Natural killer cell (primary cell): Measurements from ENCODE around the gene RAD51B. TPM values are rescaled to one million over a fixed set of nuclear protein-coding genes. Genes with fewer than 3 reads are reported as not detected.

Experiments used
- ATAC-seq, 3 donors: fragments of 150-1000 bp in 2 of 3; fragments of 200-7000 bp in 1 of 3; cut with Tn5 transposase; 1 replicate in 1 of 3; 2 replicates in 2 of 3; pipeline ENCODE4 v1.10.0; 2021; ENCODE audit warnings: mild to moderate bottlenecking in 2 of 3, moderate library complexity in 2 of 3
- DNase-seq, 2 donors: peaks; one replicate each; pipeline versions ENCODE4 v3.0.0 to v3.0.0-alpha.2; 2013 to 2021; ENCODE audit warnings: mixed read lengths in 1 of 2
- H3K27ac ChIP-seq: one replicate; pipeline ENCODE4 v1.5.1; 2013; ENCODE audit warnings: mild to moderate bottlenecking, low read length
- H3K27me3 ChIP-seq: one replicate; pipeline ENCODE4 v1.6.1; 2013; ENCODE audit warnings: low read length; ENCODE audit not compliant: control insufficient read depth, insufficient read depth
- H3K36me3 ChIP-seq: one replicate; pipeline ENCODE4 v1.6.1; 2013; ENCODE audit warnings: low read length; ENCODE audit not compliant: control insufficient read depth, insufficient read depth
- H3K4me1 ChIP-seq: one replicate; pipeline ENCODE4 v1.6.1; 2013; ENCODE audit warnings: low read length; ENCODE audit not compliant: control insufficient read depth, insufficient read depth
- H3K4me3 ChIP-seq: one replicate; pipeline ENCODE4 v1.5.1; 2013; ENCODE audit warnings: low read length
- H3K9me3 ChIP-seq: one replicate; pipeline ENCODE4 v1.6.1; 2013; ENCODE audit warnings: low read length; ENCODE audit not compliant: control insufficient read depth, insufficient read depth
- H3K27ac Mint-ChIP-seq, 2 donors: one replicate each; pipeline ENCODE4 v1.8.0; 2022; ENCODE audit warnings: mild to moderate bottlenecking in 2 of 2, mixed read lengths in 2 of 2, moderate library complexity in 1 of 2
- H3K27me3 Mint-ChIP-seq, 2 donors: one replicate each; pipeline ENCODE4 v1.8.0; 2022; ENCODE audit warnings: low read depth in 2 of 2, mixed read lengths in 2 of 2
- H3K36me3 Mint-ChIP-seq: one replicate; pipeline ENCODE4 v1.8.0; 2022; ENCODE audit warnings: mixed read lengths
- H3K4me1 Mint-ChIP-seq, 2 donors: one replicate each; pipeline ENCODE4 v1.8.0; 2022; ENCODE audit warnings: mixed read lengths in 2 of 2
- H3K4me3 Mint-ChIP-seq: one replicate; pipeline ENCODE4 v1.8.0; 2022; ENCODE audit warnings: mild to moderate bottlenecking, moderate library complexity, mixed read lengths
- H3K9me3 Mint-ChIP-seq, 2 donors: one replicate each; pipeline ENCODE4 v1.8.0; 2022; ENCODE audit warnings: mixed read lengths in 2 of 2
- CTCF ChIP-seq: fragments of 200-600 bp; IDR thresholded peaks from one replicate; pipeline ENCODE4 v1.8.0; 2022; ENCODE audit warnings: antibody characterized with exemption
- WGBS: methylation state at CpG from one replicate; pipeline ENCODE4 v1.1.7; 2013; ENCODE audit warnings: missing lambda C conversion rate; ENCODE audit not compliant: insufficient coverage; 5-methylcytosine and 5-hydroxymethylcytosine counted together
- intact Hi-C: fragments of 100-400 bp; cut with micrococcal nuclease; formaldehyde crosslinking; loops from one replicate; pipeline ENCODE4 v1.14.2; 2022
- total RNA-seq, 4 donors: library from RNA; stranded (reverse); fragments of 120-200 nt in 1 of 4; gene quantifications; one replicate each; pipeline versions ENCODE4 v1.2.3 to v1.2.4, GENCODE V29; 2013 to 2022

RAD51B gene
- total RNA-seq, 3 donors from 2014 or later (not counting 1 experiment from before 2014, with no cell fraction given): 28.1 to 37.6 (median 28.6) TPM

- WGBS: 21% methylated on average over 5 of the region's 5 CpGs
Measured at GRCh38 chr14:68293404-68293803, 473.8 kb downstream of the RAD51B start.

GRCh38 chr14:68295316-68295816 lies 475.8 kb downstream of the RAD51B start:
- H3K4me1 Mint-ChIP-seq: peaks cover 36 to 42% of the 10 kb centered on the region in 2 donors
- TF ChIP-seq CTCF: no peak

More at GRCh38 chr14:68293404-68293803, 473.8 kb downstream of the RAD51B start:
- peak in 2 of 3 donors; percentile 34 to 42 for ATAC-seq
- Histone ChIP-seq H3K4me1 (peaks cover 20% of the 10 kb centered on the region), H3K36me3 (no peaks in the 10 kb centered on the region), H3K4me3 (no peak overlapping the region), H3K27ac (peak overlapping the region; percentile 32), H3K27me3 (no peaks in the 10 kb centered on the region), H3K9me3 (no peaks in the 10 kb centered on the region)
- Mint-ChIP-seq H3K9me3 (no peaks in the 10 kb centered on the region), H3K27me3 (no peaks in the 10 kb centered on the region), H3K27ac (peak overlapping the region; percentile 77 to 85), H3K4me3 (peak overlapping the region; percentile 49), H3K4me1 (peaks cover 36 to 45% of the 10 kb centered on the region in 2 donors), H3K36me3 (no peaks in the 10 kb centered on the region)
- peak in 1 of 2 donors; percentile 40 for DNase-seq
- no peak for TF ChIP-seq CTCF
- intact Hi-C loops: no loop called here

GRCh38 chr14:68297039-68297438 lies 477.5 kb downstream of the RAD51B start:
- 100% methylated on average over 2 of the region's 4 CpGs for WGBS
- no peaks in the 10 kb centered on the region for H3K27me3 Mint-ChIP-seq
- Histone ChIP-seq H3K9me3 (peaks cover under 1% of the 10 kb centered on the region), H3K36me3 (no peaks in the 10 kb centered on the region), H3K27me3 (no peaks in the 10 kb centered on the region), H3K4me3 (no peak overlapping the region), H3K27ac (no peak overlapping the region), H3K4me1 (peaks cover 15% of the 10 kb centered on the region)
- intact Hi-C loops: no loop called here
- no peak overlapping the region for H3K27ac Mint-ChIP-seq
- H3K4me1 Mint-ChIP-seq: peaks cover 35 to 37% of the 10 kb centered on the region in 2 donors
- DNase-seq: no peak
- peaks cover 0 to under 1% of the 10 kb centered on the region in 2 donors for H3K9me3 Mint-ChIP-seq
- no peak for TF ChIP-seq CTCF
- ATAC-seq: no peak
- peaks cover 2% of the 10 kb centered on the region for H3K36me3 Mint-ChIP-seq
- no peak overlapping the region for H3K4me3 Mint-ChIP-seq

More at GRCh38 chr14:68295316-68295816, 475.8 kb downstream of the RAD51B start:
- intact Hi-C loops: no loop called here
- no peaks in the 10 kb centered on the region for H3K27me3 Mint-ChIP-seq
- H3K9me3 Mint-ChIP-seq: no peaks in the 10 kb centered on the region
- no peak overlapping the region for H3K4me3 Mint-ChIP-seq
- H3K36me3 Mint-ChIP-seq: no peaks in the 10 kb centered on the region
- Histone ChIP-seq H3K27me3 (no peaks in the 10 kb centered on the region), H3K36me3 (no peaks in the 10 kb centered on the region), H3K4me3 (no peak overlapping the region), H3K4me1 (peaks cover 20% of the 10 kb centered on the region), H3K9me3 (no peaks in the 10 kb centered on the region), H3K27ac (no peak overlapping the region)
- peak overlapping the region in 1 of 2 donors; percentile 82 for H3K27ac Mint-ChIP-seq
- DNase-seq (no peak), ATAC-seq (no peak)
- WGBS: 87% methylated on average over 7 of the region's 8 CpGs
